IPS-18c (cell line): ENCODE measurements around the gene ALDOA.

Experiments used
- H3K4me3 ChIP-seq: 2 replicates; pipeline ENCODE4 v1.7.0; 2013; ENCODE audit warnings: low read depth, mild to moderate bottlenecking, low read length, moderate library complexity; ENCODE audit not compliant: insufficient read depth
- H3K9me3 ChIP-seq: one replicate; pipeline ENCODE4 v1.6.1; 2013; ENCODE audit warnings: mild to moderate bottlenecking, low read length, moderate library complexity; ENCODE audit not compliant: control insufficient read depth, insufficient read depth

The ALDOA gene

DNA sequence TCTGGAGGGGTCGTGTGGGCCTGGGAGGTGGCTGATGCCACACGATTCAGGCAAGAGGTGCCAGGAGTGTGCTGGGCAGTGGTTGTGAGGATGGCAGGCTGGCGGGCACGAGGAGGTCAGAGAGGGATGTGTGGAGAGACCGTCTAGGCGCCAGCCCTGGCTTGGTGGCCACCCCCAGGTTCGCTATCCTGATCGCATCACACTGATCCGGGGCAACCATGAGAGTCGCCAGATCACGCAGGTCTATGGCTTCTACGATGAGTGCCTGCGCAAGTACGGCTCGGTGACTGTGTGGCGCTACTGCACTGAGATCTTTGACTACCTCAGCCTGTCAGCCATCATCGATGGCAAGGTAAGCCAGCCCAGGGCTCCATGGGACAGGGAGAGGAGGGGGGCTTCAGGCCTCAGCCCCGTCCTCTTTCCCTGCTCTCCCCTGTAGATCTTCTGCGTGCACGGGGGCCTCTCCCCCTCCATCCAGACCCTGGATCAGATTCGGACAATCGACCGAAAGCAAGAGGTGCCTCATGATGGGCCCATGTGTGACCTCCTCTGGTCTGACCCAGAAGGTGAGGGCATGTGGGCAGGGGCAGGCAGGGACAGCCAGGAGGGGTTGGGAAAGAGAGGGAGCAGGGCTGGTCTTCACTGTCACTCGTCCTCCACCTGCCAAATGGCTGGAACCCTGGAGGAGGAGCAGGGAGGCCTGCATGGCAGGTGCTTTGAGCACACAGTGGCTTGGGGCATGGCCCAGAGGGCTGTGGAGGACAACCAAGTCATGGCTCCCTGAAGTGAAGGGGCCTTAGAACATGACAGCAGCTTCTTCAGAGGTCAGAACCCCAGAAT is 17.9 kb downstream of the ALDOA start:
- H3K9me3 ChIP-seq, result no peaks in the 10 kb centered on the region
- no peak overlapping the region for H3K4me3 ChIP-seq

DNA sequence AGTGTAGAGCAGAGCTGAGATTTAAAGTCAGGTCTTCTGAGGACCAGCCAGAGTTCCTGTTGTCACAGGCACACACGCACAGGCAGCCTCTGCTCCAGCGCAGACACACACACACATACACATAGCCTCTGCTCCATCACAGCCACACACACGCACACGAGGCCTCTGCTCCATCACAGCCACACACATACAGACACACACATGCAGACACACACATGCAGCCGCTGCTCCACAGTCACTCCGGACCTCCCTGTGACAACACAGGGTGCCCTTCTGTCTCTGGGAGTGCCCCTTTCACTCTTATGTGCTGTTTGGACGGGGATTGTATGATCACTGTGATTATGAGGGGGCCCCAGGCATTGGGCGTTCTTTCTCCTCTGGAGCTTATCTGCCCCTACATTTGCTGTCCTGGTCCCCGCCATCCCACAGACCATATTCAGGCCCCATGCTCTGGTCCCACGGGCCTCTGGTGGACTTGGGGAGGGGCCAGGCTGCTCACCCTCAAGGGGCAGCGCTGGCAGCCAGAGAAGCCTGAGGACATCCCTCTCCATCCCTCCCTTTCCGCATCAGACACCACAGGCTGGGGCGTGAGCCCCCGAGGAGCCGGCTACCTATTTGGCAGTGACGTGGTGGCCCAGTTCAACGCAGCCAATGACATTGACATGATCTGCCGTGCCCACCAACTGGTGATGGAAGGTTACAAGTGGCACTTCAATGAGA is 18.7 kb downstream of the ALDOA start:
- H3K4me3 ChIP-seq, result no peak overlapping the region
- H3K9me3 ChIP-seq, result no peaks in the 10 kb centered on the region

DNA sequence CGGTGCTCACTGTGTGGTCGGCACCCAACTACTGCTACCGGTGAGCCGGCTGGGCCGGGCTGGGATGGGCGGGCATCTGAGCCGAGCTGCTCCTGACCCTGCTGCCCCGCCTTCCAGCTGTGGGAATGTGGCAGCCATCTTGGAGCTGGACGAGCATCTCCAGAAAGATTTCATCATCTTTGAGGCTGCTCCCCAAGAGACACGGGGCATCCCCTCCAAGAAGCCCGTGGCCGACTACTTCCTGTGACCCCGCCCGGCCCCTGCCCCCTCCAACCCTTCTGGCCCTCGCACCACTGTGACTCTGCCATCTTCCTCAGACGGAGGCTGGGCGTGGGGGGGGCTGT is 19.2 kb downstream of the ALDOA start:
- H3K4me3 ChIP-seq, result no peak overlapping the region

DNA sequence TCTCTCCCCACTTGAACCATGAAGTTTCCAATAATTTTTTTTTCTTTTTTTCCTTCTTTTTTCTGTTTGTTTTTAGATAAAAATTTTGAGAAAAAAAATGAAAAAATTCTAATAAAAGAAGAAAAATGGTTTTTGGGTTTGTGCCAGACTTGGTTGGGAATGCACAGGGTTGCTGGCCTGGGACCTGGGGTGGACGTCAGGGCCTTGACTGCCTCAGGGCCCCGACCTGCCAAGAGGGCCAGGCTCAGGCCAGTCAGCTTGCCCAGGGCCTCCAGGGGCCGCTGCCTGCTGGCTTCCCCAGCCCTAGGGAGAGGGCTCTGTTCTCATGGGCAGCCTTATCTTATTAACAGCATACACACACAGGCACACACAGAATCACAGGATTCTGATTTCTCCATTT is 19.7 kb downstream of the ALDOA start:
- Histone ChIP-seq H3K4me3 (no peak overlapping the region; the same call in 1 of the 2 replicates), H3K9me3 (no peaks in the 10 kb centered on the region)

More for the DNA sequence above, 19.2 kb downstream of the ALDOA start:
- no peaks in the 10 kb centered on the region for H3K9me3 ChIP-seq

DNA sequence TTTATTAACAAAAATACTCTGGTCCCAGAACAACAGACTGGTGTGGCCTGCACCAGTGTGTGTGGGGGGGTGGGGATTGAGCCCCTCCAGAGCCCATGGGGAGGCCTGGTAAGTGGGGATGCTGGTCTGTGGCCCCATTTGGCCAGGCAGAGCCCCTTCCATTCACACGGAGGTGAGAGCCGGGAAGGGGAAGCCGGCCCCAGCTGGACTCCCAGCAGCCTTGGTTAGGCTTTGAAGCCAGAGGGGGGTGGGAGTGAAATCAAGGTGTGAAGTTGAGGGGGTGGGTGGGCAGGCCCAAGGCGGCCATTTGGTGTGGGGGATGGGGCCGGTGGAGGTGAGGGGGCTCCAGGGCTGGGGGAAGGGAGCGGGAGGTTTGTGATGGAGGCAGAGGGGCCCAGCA is 20.3 kb downstream of the ALDOA start:
- no peak overlapping the region for H3K4me3 ChIP-seq

DNA sequence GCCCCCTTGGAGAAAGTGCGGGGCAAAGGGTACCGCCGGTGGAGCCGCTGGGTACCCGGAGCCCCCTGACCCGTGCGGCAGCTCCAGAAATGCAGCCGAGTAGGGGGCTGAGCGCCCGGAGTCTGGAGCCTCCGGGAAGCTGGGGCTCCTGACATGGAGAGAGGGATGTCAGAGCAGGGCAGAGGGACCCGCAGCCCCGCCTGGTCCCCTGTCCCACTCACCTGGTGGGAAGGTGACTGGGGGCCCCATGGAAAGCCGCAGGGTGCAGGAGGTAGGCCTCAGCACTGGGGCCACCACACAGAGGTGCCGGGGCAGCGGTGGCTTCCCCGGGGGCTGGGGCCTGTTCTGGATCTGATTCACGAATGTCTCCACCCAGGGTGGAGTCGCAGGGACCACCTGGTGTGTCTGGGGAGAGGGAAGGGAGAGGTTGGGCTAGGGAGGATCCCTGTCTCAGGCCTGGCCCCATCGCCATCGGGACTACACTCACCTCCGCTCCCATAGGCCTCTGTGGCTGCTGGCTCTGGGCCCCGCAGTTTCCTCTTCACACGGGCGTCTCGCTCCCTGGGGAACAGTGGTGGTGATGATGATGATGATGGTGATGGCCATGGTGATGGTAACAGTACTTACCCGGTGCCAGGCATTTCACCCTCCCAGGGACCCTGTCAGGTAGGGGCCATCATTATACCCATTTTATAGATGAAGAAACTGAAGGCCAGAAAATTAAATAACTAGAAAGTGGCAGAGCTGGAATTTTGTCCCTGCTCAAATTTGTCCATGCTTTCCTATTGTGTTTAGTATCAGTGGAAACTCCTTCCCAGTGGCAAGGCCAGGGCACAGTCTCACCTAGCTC is 21.0 kb downstream of the ALDOA start:
- Histone ChIP-seq H3K9me3 (no peaks in the 10 kb centered on the region), H3K4me3 (no peak overlapping the region)

More for the DNA sequence above, 20.3 kb downstream of the ALDOA start:
- H3K9me3 ChIP-seq, result no peaks in the 10 kb centered on the region

DNA sequence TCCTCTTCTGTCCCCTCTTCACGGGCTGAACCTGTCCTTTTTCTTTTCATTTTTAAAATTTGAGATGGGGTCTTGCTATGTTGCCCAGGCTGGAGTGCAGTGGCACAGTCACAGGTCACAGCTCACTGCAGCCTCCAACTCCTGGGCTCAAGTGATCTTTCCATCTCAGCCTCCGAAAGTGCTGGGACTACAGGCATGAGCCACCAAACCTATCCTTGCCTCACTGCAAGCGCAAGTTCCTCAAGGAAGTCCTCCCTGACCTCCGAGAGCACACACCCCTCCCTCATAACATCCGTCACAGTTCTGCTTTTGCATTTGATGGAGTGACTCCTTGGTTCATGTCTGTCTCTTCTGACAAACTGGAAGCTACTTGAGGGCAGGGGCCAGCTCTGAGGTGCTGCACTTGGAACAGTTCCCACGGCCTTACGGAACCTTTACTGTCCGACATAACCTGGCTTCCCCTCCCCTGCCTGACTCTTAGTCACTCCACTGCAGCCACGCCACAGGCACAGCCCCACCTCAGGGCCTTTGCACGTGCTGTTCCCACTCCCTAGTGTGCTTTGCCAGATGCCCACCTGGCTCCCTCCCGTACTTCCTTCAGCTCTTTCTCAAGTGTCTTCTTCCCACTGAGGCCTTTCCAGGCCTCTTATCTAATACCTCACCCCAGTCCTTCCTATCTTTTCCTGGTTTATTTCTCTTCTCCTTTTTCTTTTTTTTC is 21.8 kb downstream of the ALDOA start:
- Histone ChIP-seq H3K9me3 (no peaks in the 10 kb centered on the region), H3K4me3 (no peak overlapping the region)

DNA sequence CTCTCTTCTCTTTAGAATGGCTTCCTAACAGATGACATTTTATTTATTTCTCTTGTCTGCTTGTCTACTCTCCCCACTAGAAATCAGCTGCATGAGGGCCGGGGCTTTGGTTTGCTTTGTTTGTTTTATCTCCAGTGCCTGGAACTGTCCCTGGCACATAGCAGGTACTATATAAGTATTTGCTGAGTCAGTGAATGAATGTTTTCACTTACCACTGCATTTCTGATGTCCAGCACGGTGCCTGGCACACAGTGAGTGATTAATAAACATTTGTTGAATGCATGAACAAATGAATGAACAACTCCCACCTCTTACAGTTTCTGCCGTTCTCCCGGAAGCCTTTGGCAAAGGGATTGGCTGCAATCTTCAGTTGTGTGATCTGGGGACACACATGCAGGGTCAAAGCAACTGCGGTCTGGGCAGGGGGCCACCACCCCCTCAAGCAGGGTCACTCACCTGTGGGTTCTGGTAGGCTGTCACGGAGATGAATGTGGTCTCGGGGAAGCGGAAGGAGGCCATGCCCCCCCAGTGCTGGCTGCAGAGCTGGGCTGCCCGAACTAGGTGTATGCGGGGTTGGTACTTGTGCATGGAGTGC is 22.8 kb downstream of the ALDOA start:
- no peaks in the 10 kb centered on the region for H3K9me3 ChIP-seq
- H3K4me3 ChIP-seq, result no peak overlapping the region

DNA sequence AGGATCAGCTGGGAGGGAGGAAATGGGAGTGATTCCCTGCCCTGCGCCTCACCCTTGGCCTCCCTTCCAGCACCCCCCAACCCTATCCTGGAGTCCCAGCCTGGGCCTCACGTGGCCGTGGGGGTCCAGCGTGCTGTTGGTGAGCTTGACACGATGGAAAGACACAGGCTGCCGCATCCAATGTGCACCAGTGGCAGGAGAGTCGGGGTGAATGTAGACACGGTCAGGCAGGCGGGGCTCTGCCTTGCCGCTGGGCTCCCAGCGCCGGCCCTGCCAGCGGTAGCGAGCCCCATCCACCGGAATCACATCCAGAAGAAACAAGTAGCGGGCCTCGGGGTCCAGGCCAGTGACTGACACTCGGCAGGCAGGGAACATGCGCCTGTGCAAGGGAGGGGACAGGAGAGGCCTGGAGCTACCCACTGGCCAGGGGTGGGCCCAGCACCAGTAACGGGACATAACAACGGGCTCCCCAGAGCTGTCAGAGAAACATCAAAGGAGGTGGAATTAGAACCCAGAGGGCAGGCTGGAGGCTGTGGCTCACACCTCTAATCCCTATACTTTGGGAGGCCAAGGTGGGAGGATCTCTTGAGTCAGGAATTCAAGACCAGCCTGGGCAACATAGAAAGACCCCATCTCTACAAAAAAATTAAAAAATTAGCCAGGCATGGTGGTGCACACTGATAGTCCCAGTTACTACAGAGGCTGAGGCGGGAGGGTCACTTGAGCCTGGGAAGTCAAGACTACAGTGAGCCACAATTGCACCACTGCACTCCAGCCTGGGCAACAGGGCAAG is 23.5 kb downstream of the ALDOA start:
- H3K9me3 ChIP-seq, result no peaks in the 10 kb centered on the region
- H3K4me3 ChIP-seq, result no peak overlapping the region

DNA sequence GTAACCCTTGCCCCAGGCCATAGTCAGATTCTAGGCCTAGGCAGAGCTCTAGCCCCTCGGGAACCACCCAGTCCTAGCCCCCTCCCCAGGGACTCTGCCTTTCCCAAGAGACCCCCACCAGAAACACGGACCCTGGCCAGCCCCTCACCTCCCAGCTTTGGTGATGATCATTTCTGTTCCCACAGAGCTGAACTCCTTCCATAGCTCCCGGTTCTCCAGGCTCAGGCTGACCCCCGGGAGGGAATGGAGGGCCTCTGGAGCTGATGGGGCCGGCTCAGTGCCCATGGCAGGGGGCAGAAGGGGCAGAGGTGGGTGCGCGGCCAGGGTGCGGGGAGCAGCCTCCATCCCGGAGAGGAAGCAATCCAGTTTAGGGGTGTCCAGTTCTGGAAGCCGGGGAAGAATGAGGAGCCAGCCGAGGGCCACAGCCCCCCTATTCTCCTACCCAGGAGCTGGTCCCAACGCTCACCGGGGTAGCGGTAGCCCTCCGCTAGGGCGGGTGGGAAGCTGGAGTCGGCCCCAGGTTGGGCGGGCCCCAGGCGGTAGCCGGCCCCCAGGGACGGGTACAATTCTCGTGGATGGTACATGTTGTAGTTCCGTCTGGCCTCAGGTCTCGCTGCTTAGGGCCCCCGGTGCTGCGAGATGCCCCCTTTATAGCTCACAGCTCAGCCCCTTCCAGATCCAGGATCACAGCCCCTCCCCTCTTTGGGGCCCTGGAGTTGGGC is 25.2 kb downstream of the ALDOA start:
- H3K4me3 ChIP-seq, result peak overlapping the region; percentile 84; the same call in 1 of the 2 replicates

DNA sequence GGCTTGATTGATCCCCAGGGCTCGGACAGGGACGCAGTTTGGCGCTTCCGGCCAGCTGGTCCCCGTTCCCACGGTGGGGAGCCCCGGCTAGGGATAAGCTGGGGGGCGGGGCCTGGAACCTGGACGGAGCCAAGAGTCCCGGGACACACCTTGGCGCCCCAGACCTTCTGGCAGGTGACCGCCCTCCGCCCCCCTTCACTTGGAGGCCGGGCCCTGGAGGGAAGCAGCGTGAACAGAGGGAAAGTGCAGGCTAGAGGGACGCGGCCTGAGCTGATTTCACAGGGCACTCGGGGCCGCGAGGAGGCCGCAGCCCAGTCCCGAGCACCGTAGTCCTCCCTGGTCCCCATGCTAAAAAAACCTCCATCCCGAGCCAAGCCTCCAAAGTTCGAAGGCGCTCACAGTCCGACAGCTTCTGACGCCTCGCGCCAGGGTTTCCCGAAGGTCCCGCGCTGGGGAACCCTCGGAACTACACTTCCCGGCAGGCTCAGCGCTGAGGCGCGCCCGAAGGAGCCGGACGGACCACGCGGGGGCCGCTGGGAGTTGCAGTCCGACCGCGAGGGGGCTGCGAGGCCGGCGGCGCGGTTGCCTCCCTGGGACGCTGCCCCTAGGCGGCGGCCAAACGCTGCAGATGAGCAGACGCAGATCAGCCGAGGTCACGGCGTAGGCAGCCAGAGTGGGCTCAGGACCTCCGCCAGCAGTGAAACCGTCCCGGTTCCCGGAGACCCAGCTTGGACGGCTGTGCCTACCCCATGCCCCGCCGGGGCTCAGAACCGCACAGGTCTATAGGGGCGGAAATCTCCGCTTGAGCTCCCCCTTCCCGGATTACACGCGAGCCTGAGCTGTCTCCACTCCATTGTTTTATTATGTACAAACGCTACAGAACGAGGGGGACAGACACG is 26.2 kb downstream of the ALDOA start, which contains the start of gene TBX6:
Gene TBX6 (minus strand): TSS at position 451 of the 899 bp plus-strand sequence. CDS start 731 bp downstream, outside the sequence.
- Histone ChIP-seq H3K9me3 (peaks cover 2% of the 10 kb centered on the region), H3K4me3 (peak within 1 kb of the TSS; percentile 84)

More for the DNA sequence above, 25.2 kb downstream of the ALDOA start:
- no peaks in the 10 kb centered on the region for H3K9me3 ChIP-seq

DNA sequence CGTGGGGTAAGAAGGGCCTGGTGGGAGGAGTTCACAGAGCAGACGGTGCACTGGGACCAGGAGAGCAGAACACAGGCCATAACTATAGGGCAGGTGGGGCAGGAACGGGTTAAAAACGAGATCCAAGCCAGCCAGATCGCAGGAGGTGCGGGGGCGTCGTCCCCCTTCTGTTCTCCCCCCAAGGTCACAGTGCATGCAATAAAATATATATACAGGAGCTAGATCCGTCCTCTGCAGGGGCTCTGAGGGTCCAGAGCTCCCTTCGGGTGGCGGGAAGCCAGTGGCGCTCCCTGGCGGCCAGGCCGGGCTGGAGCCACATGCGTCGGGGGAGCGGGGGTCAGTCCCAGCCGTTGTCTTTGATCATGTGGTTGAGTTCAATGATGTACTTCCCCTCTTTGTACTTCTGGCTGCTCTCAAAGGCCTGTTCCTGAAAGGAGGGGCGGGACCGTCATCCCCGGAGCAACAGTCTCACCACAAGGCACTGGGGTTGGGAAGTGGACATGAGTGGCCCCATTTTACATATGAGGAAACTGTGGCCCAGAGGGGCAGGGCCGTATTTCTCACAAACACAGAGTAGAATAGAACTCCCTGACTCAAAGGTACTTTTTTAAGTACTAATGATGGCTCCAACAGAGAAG is 26.9 kb downstream of the ALDOA start:
- H3K9me3 ChIP-seq, result peaks cover 8% of the 10 kb centered on the region
- peak overlapping the region; percentile 84 for H3K4me3 ChIP-seq

DNA sequence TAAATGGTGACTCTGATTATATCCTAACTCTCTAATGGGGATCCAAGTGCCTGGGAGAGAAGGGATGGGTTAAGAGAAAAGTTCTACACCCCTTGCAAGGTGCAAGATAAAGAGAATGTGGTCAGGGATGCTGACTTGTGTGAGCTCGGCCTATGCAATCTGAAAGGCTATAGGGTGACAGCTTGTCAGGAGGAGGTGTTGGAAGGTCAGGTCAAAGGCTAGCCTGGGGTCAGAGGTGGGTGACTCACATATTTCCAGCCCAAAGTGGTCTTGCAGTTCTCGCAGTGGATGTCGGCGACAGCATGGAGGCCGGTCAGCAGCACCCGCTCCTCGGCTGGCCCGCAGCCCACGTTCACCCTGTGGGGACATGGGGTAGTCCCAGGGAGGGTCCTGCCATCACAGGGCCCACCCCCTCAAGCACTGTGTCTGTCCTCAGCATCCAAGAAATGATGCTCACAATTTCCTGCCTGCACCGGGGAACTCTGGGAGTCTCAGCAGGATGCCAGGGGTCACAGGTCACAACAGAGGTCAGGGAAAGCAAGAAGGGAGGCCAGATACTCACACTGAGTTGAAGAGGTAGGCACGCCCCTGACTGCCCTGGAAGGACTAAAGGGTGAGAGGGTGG is 29.1 kb downstream of the ALDOA start:
- no peak overlapping the region for H3K4me3 ChIP-seq
- peaks cover 12% of the 10 kb centered on the region for H3K9me3 ChIP-seq
